HepG2 (cell line): ENCODE data around the gene RAMAC. TPM values are rescaled to one million over a fixed set of nuclear protein-coding genes. Genes with fewer than 3 reads are reported as not detected.

Experiments used
- ATF1 ChIP-seq: IDR thresholded peaks from 2 replicates; pipeline ENCODE4 v1.6.1; 2016; ENCODE audit warnings: mild to moderate bottlenecking, control low read depth
- BRCA1 ChIP-seq: sonication (generic); formaldehyde crosslinking; IDR thresholded peaks from 2 replicates; pipeline ENCODE4 v1.4.0; 2020; ENCODE audit warnings: missing genetic modification reagents
- CCDC6 ChIP-seq: sonication (generic); formaldehyde crosslinking; IDR thresholded peaks from 2 replicates; pipeline ENCODE4 v1.8.1; 2022; ENCODE audit warnings: mild to moderate bottlenecking, missing genetic modification reagents, moderate library complexity
- GTF3A ChIP-seq: sonication (generic); formaldehyde crosslinking; conservative IDR thresholded peaks from 2 replicates; pipeline ENCODE4 v1.4.0; 2020; ENCODE audit warnings: mild to moderate bottlenecking, missing genetic modification reagents
- HES4 ChIP-seq: sonication (generic); formaldehyde crosslinking; IDR thresholded peaks from 2 replicates; pipeline ENCODE4 v1.9.0; 2021; ENCODE audit warnings: mild to moderate bottlenecking, missing genetic modification reagents, borderline replicate concordance
- HHEX ChIP-seq: IDR thresholded peaks from 2 replicates; pipeline ENCODE4 v1.6.1; 2016; ENCODE audit warnings: control low read depth
- JUND ChIP-seq: sonication (generic); formaldehyde crosslinking; IDR thresholded peaks from 2 replicates; pipeline ENCODE4 v1.8.0; 2022; ENCODE audit warnings: mild to moderate bottlenecking, missing genetic modification reagents
- MYNN ChIP-seq: sonication (generic); formaldehyde crosslinking; IDR thresholded peaks from 2 replicates; pipeline ENCODE4 v1.4.0; 2020; ENCODE audit warnings: mild to moderate bottlenecking, low read depth, missing genetic modification reagents
- SALL1 ChIP-seq: sonication (generic); formaldehyde crosslinking; IDR thresholded peaks from 2 replicates; pipeline ENCODE4 v1.8.0; 2022; ENCODE audit warnings: mild to moderate bottlenecking, missing genetic modification reagents
- SP4 ChIP-seq: sonication (generic); formaldehyde crosslinking; IDR thresholded peaks from 2 replicates; pipeline ENCODE4 v1.8.1; 2023; ENCODE audit warnings: mild to moderate bottlenecking, missing genetic modification reagents
- SYNCRIP ChIP-seq: fragments of 200-400 bp; formaldehyde crosslinking; IDR thresholded peaks from 2 replicates; pipeline ENCODE4 v1.6.1; 2018; ENCODE audit warnings: mild to moderate bottlenecking, low read depth, low read length; ENCODE audit not compliant: insufficient read depth
- TAF1 ChIP-seq: sonication (generic); formaldehyde crosslinking; IDR thresholded peaks from 2 replicates; pipeline ENCODE4 v1.4.0; 2020; ENCODE audit warnings: missing genetic modification reagents
- ZNF564 ChIP-seq: sonication (generic); formaldehyde crosslinking; IDR thresholded peaks from 2 replicates; pipeline ENCODE4 v1.8.1; 2023; ENCODE audit warnings: mild to moderate bottlenecking, missing genetic modification reagents
- polyA plus RNA-seq, 8 experiments: library from polyadenylated mRNA; depleted of rRNA in 3 of 8; stranded (reverse) in 7 of 8; unstranded in 1 of 8; fragments of >200 nt; fragmentation: Illumina TruSeq in 4 of 8; extraction: Trizol in 4 of 8; gene quantifications; 2 replicates each; pipeline versions ENCODE4 v1.2.1 to v1.2.3, GENCODE V29; 2011 to 2016; ENCODE audit warnings: low read depth in 4 of 8, missing spikeins in 1 of 8, mixed read lengths in 1 of 8; ENCODE audit not compliant: insufficient read depth in 1 of 8
- total RNA-seq, 5 experiments: library from RNA; depleted of rRNA; stranded (reverse); fragments of >200 nt; fragmentation: Illumina TruSeq; extraction: Trizol; gene quantifications; 2 replicates each; pipeline ENCODE4 v1.2.3, GENCODE V29; 2016; ENCODE audit warnings: low read depth in 1 of 5
- TF ChIP-seq, protein P1 (sequence below): sonication (generic); formaldehyde crosslinking; IDR thresholded peaks from 2 replicates; pipeline ENCODE4 v1.9.0; 2021; ENCODE audit warnings: mild to moderate bottlenecking, missing genetic modification reagents
- TF ChIP-seq, protein P2 (sequence below): sonication (generic); formaldehyde crosslinking; conservative IDR thresholded peaks from 2 replicates; pipeline ENCODE4 v1.4.0; 2020; ENCODE audit warnings: missing genetic modification reagents
- TF ChIP-seq, protein P3 (sequence below): sonication (generic); formaldehyde crosslinking; IDR thresholded peaks from 2 replicates; pipeline ENCODE4 v1.9.0; 2022; ENCODE audit warnings: missing genetic modification reagents, mild to moderate bottlenecking, borderline replicate concordance

The RAMAC gene
- total and polyA plus RNA-seq, 2 of the 13 experiments (the other 11 are each of a cell fraction or from before 2014, with no cell fraction given): 22.2 to 45.9 TPM

DNA sequence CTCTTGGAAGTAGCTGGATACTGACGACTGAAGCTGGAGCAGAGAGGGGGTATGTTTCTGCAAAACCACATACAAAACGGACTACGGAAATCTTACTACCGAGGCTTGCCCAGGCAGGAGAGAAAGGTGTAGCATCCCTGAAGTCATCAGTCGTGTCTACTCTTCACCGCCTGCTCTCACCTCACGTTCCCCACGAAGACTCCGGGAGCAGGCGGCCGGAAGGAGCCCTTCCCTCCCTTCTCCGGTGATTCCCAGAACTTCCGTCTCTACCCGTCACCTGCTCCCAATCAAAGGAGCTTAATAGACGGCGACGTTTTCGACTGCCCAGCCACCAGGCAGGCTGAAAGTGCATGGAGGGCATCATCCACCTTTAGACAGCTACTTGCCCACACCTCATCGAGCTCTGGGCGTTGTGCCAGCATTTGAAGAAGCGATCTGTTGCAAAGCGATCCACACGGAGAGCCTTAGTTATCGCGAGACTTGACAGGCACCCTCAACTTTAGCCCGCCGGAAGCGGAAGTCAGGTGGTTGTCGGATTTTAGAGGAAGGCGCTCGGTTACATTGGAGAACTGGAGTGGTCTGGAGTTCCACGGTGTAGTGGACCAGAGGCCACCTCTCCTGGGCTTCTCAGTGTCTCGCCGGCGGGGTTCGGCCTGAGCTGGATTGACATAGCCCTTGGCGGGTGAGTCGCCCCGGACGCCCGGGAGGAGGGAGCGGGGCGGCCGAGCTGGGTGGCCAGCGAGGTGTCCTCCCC is at the start of gene RAMAC (continued):
- TF ChIP-seq, protein P1, sequence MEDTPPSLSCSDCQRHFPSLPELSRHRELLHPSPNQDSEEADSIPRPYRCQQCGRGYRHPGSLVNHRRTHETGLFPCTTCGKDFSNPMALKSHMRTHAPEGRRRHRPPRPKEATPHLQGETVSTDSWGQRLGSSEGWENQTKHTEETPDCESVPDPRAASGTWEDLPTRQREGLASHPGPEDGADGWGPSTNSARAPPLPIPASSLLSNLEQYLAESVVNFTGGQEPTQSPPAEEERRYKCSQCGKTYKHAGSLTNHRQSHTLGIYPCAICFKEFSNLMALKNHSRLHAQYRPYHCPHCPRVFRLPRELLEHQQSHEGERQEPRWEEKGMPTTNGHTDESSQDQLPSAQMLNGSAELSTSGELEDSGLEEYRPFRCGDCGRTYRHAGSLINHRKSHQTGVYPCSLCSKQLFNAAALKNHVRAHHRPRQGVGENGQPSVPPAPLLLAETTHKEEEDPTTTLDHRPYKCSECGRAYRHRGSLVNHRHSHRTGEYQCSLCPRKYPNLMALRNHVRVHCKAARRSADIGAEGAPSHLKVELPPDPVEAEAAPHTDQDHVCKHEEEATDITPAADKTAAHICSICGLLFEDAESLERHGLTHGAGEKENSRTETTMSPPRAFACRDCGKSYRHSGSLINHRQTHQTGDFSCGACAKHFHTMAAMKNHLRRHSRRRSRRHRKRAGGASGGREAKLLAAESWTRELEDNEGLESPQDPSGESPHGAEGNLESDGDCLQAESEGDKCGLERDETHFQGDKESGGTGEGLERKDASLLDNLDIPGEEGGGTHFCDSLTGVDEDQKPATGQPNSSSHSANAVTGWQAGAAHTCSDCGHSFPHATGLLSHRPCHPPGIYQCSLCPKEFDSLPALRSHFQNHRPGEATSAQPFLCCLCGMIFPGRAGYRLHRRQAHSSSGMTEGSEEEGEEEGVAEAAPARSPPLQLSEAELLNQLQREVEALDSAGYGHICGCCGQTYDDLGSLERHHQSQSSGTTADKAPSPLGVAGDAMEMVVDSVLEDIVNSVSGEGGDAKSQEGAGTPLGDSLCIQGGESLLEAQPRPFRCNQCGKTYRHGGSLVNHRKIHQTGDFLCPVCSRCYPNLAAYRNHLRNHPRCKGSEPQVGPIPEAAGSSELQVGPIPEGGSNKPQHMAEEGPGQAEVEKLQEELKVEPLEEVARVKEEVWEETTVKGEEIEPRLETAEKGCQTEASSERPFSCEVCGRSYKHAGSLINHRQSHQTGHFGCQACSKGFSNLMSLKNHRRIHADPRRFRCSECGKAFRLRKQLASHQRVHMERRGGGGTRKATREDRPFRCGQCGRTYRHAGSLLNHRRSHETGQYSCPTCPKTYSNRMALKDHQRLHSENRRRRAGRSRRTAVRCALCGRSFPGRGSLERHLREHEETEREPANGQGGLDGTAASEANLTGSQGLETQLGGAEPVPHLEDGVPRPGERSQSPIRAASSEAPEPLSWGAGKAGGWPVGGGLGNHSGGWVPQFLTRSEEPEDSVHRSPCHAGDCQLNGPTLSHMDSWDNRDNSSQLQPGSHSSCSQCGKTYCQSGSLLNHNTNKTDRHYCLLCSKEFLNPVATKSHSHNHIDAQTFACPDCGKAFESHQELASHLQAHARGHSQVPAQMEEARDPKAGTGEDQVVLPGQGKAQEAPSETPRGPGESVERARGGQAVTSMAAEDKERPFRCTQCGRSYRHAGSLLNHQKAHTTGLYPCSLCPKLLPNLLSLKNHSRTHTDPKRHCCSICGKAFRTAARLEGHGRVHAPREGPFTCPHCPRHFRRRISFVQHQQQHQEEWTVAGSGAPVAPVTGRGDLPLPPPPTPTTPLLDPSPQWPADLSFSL (CRISPR knock-in tag): no peak
- TF ChIP-seq GTF3A (CRISPR knock-in tag) (no peak), SALL1 (CRISPR knock-in tag) (peak; percentile 86), HHEX (no peak), SYNCRIP (no peak), ZNF564 (CRISPR knock-in tag) (peak; percentile 71; the same call in 1 of the 2 replicates), ATF1 (no peak), JUND (CRISPR knock-in tag) (0 out of 2 replicates have a peak, but pooled peaks have one; percentile 33), SP4 (CRISPR knock-in tag) (peak; percentile 84), MYNN (no peak), BRCA1 (CRISPR knock-in tag) (0 out of 2 replicates have a peak, but pooled peaks have one; percentile 69), HES4 (CRISPR knock-in tag) (peak; percentile 76; the same call in 1 of the 2 replicates), TAF1 (peak; percentile 77), CCDC6 (peak; percentile 80; the same call in 1 of the 2 replicates)
- TF ChIP-seq, protein P2, sequence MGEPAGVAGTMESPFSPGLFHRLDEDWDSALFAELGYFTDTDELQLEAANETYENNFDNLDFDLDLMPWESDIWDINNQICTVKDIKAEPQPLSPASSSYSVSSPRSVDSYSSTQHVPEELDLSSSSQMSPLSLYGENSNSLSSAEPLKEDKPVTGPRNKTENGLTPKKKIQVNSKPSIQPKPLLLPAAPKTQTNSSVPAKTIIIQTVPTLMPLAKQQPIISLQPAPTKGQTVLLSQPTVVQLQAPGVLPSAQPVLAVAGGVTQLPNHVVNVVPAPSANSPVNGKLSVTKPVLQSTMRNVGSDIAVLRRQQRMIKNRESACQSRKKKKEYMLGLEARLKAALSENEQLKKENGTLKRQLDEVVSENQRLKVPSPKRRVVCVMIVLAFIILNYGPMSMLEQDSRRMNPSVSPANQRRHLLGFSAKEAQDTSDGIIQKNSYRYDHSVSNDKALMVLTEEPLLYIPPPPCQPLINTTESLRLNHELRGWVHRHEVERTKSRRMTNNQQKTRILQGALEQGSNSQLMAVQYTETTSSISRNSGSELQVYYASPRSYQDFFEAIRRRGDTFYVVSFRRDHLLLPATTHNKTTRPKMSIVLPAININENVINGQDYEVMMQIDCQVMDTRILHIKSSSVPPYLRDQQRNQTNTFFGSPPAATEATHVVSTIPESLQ (CRISPR knock-in tag): 0 out of 2 replicates have a peak, but pooled peaks have one; percentile 15
- TF ChIP-seq, protein P3, sequence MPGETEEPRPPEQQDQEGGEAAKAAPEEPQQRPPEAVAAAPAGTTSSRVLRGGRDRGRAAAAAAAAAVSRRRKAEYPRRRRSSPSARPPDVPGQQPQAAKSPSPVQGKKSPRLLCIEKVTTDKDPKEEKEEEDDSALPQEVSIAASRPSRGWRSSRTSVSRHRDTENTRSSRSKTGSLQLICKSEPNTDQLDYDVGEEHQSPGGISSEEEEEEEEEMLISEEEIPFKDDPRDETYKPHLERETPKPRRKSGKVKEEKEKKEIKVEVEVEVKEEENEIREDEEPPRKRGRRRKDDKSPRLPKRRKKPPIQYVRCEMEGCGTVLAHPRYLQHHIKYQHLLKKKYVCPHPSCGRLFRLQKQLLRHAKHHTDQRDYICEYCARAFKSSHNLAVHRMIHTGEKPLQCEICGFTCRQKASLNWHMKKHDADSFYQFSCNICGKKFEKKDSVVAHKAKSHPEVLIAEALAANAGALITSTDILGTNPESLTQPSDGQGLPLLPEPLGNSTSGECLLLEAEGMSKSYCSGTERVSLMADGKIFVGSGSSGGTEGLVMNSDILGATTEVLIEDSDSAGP (CRISPR knock-in tag): peak; percentile 84; the same call in 1 of the 2 replicates
